HG03565 (cell line): Measurements from ENCODE around the gene CFAP54.
"Not testable (repeated sequence)": the region's sequence is repeated elsewhere in the genome, so short reads cannot be mapped to it uniquely, and the experiment has no call there.

Source experiments
- ATAC-seq: cut with Tn5 transposase; IDR thresholded peaks from one replicate; pipeline ENCODE4 v1.9.1; 2021; ENCODE audit warnings: mild to moderate bottlenecking, moderate library complexity; ENCODE audit not compliant: unreplicated experiment

CFAP54 gene

DNA sequence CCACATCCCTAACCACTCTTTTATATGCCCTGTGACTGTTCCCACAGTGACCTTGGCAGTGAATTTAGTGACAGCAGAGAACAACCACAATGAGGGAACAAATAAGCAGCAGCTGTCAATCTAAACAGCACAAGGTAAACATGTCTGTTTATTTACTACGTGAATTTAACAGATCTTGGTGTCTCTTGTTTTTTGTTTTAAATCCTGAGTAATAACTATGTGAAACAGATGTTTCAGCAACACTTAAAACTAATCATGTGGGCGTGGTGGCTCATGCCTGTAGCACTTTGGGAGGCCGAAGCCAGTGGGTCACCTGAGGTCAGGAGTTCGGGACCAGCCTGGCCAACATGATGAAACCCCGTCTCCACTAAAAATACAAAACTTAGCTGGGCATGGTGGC is 17.0 kb upstream of the CFAP54 start:
- ATAC-seq, result no peak

DNA sequence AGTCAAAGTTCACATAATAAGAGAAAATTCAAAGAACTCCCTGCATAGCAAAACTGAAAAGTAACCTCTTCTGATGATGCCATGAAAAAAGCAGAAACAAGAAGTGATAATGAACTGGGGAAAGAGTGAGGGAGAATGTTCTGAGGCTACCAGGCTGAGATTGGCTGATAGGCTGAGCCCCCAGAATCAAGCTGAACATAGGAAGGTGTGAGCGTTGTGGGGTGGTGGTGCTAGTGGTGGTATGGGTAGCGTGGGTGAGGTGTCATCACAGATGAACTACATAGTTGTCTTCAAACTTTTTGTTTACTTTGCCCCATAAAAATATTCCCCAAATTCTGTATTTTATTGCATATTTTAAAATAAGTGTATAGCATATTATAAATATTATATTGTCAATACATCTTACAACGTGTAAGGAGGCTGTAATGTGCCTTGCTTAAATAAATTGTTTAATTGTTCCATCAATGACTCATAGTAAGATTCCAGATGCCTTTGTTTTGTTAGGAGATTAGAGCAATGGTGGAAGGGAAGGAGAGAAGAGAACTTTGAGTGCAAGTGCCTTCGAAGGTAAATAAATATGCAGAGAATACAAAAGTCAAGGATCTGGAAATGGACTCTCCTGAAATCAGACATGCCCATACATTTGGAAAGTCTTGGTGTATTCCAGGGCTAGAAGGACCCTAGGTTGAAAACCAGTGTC is 15.8 kb upstream of the CFAP54 start:
- ATAC-seq, result no peak

DNA sequence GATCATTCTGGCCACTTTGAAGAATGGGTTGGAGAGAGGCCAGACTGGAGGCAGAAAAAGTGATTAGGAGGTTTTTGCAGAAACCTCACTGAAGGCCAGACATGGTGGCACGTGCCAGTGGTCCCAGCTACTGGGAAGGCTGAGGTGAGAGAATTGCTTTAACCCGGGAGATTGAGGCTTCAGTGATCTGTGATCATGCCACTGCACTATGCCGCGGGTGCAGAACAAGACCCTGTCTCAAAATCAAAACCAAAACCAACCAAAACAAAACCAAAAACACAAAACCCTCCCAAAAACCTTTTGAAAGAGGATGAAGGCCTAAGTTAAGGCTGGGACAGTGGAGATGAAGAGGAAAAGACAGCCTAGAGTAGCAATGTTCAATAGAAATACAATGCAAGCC is 15.2 kb upstream of the CFAP54 start:
- ATAC-seq, result no peak

DNA sequence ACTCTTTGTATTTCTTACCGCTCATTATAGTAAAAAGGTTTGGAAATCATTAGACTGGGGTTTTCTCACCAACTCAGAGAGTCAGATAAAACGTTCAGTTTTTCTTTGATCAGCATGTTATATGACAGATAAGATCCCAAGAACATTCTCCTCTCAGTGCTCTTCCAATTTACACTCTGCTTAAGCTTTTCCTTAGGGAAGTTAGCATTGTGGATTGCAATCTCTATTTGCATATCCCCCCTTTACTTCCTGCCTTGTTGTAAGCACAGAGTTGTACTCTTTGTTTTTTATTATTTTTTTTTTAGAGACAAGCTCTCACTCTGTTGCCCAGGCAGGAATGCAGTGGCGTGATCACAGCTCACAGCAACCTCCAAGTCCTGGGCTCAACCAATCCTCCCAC is 11.4 kb upstream of the CFAP54 start:
- ATAC-seq, result no peak

DNA sequence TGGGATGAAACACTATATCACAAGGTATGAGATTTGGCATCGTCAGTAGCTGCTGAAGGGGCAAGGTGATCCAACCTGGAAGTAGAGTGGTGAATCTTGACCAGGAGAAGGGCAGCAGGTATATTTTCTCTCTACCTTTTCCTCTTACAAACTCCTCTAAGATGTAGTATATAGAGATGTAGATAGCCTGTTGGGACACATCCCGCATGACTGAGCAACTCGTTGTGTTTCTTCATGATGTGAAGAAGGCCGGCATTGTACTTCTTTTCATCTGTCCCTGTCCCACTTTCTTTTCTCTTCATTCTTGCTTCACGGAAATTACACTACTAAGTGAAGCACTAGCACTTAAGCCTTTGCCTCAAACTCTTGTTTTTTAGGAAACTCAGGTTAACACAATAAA is 7.3 kb upstream of the CFAP54 start:
- no peak for ATAC-seq

DNA sequence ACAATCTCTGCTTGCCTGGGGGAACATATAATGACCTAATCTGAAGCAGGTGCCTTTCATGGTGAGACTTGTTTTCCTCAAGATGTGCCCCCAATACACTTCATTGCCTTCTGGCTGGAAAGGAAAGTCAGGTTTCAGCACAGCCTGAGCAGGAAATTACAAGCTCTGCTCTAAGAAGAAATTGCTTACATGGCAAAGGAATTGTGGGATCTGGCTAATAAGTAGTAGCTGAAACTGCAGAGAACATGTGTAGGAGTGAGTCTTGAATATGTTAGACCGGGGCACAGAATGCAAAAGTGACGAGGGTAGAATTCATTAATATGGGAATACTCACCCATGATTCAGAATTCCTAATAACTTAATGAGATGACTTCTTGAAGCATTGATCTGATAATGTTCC is 6.3 kb upstream of the CFAP54 start:
- no peak for ATAC-seq

DNA sequence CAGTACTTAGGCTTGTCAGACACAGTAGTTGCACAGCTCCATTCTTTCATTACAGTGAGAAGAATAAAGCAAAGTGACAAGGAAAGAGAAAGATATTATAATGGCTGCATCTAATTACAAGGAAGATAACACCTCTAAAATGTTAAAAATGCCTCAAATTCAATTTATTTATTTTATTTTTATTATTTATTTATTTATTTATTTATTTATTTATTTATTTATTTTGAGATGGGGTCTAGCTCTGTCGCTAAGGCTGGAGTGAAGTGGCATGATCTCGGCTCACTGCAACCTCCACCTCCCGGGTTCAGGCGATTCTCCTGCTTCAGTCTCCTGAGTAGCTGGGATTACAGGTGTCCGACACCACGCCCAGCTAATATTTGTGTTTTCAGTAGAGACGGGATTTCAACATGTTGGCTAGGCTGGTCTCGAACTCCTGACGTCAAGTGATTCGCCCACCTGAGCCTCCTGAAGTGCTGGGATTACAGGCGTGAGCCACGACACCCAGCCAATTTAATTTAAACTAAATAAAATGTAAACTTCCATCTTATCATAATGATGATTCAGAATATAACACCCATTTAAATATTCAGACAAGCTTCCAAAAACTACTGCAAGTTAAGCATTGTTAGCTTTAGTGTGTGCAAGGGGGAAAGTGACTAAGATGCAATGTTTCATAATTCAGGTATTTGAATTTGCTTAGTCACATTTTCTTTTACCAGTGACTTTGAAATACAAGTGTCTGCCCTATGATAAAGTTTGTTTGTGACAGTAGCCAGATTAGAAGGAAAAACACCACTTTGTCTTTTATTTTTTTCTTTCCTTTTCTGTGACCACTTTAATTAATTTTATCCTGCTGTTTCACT is 2.4 kb upstream of the CFAP54 start:
- no peak for ATAC-seq

DNA sequence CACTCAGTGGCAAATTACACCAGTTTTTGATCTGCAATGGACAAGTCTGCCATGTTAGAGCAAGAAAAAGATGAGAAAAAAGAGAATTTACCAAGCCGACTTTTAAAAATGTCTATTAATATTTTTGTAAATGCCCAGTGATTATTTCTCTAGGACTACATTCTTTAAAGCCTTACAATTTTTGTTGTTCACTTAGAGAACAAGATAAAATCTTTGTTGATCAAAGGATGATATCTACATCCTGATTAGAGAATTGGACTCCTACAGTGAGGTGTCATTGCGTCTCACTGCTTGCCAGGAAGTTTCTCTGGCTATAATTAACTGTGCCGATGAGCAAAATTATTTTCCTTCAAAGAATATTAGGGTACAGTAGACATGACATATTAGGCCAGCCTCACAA is 1.7 kb upstream of the CFAP54 start:
- ATAC-seq, result no peak

DNA sequence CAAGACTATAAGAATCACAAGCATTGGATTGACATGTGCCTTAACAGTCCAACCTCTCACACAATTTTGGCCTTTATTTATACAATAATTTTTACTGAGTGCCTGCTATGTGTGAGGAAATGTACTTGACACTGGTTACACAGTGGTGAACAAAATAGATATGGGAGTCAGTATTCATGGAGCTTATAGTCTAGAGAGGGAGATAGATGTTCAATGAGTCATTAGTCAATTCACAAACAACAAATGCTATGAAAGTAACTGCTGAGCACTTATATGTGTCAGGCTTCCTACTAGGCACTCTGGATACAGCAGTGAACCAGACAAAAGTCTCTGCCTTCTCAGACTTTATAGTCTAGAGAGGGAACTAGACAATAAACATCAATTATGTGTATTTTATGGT is 3.7 kb downstream of the CFAP54 start:
- ATAC-seq, result no peak

DNA sequence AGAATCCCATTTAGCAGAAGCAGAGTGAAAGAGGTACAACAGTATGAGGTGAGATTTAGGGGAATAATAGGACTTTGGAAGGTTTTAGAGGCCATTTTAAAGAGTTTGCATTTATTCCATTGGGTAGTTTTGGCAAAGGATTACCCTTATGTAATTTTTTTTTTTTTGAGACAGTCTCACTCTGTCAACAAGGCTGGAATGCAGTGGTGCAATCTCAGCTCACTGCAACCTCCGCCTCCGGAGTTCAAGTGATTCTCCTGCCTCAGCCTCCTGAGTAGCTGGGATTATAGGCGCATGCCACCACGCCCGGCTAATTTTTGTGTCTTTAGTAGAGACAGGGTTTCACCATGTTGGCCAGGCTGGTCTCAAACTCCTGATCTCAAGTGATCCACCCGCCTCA is 4.8 kb downstream of the CFAP54 start:
- ATAC-seq, result not testable (repeated sequence)

DNA sequence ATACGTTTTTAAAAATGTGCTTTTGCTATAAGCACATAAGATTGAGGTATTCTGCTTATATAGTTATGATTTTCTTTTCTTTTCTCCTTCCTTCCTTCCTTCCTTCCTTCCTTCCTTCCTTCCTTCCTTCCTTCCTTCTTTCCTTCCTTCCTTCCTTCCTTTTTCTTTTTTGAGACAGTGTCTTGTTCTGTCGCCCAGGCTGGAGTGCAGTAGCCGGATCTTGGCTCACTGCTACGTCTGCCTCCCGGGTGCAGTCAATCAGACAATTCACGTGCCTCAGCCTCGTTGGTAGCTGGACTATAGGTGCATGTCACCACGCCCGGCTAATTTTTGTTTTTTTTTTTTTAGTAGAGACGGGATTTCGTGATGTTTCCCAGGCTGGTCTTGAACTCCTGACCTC is 5.8 kb downstream of the CFAP54 start:
- ATAC-seq, result no peak

DNA sequence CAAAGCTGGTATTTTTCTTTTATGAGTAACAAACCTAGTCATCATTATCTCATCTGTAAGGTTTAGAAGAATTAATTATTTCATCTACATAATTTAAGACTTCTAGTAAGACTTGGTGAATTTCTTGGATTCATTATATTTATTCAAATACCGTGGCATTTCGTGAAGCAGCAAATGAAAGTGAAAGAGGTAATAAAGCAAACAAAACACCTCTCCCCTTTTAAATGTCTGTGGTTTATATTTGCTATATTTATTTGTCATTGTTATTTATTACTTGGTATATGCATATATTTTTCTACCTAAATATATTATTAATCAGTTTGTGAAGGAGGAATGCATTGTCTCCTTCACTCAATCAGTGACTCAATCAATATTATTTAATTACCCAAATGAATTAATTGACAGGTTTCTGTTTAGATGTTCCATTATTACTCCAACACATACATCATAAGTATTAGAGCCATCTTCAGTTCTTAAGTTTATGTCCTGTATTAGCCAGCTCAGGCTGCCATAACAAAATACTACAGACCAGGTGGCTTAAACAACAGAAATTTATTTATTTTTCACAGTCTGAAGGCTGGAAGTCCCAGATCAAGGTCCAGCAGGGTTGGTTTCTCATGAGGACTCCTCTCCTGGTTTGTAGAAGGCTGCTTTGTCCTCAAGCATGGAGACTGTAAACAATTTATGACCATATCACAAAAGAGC is 6.6 kb downstream of the CFAP54 start:
- peak; percentile 62 for ATAC-seq

DNA sequence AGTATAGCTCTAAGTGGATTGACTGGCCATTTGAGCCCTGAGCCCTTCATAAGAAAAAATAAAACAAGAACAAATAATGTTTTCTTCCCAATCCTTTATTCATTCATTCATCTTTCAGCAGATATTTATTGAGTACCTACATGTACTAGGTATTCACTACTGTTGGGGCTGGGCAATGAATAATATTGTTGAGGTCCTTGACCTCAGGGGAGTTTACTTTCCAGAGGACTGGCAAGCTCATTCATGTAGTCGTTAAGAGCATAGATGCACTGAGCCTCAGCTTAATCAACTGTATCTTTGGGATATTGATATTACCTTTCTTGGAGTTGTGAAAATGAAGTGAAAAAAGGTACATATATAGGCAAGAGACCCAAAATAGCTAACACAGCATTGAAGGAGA is 7.6 kb downstream of the CFAP54 start:
- ATAC-seq, result no peak

DNA sequence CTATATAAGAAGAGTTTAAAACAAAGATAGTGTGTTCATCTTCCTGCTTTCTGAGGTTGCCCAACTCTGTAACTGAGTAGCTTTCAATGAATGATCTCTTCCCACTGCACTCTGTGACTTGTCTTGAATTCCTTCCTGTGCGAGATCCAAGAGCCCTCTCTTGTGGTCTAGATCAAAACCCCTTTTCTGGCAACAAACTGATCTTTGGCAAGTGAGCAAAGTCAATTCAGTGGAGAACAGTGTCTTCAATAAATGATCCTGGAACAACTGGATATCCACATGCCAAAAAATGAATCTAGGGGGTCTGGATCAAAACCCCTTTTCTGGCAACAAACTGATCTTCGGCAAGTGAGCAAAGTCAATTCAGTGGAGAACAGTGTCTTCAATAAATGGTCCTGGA is 8.5 kb downstream of the CFAP54 start:
- no peak for ATAC-seq

DNA sequence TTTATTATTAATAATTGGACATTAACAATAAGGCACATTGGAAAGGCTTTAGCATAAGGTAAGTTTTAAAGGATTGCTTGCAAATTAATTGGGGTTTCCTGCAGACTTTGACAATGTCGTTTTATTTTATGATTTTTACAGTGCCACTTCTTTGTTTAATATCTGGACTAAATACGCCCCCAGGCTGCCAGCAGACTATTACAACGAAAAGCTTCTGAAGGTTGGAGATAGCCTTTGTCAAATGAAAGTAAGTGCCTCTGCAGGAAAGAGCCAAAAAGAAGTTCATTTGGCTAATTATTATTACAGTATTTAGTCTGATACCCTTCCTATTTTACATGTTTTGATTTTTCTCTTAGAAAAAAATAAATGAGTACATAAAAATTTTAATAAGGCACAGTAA is 11.3 kb downstream of the CFAP54 start:
- no peak for ATAC-seq

DNA sequence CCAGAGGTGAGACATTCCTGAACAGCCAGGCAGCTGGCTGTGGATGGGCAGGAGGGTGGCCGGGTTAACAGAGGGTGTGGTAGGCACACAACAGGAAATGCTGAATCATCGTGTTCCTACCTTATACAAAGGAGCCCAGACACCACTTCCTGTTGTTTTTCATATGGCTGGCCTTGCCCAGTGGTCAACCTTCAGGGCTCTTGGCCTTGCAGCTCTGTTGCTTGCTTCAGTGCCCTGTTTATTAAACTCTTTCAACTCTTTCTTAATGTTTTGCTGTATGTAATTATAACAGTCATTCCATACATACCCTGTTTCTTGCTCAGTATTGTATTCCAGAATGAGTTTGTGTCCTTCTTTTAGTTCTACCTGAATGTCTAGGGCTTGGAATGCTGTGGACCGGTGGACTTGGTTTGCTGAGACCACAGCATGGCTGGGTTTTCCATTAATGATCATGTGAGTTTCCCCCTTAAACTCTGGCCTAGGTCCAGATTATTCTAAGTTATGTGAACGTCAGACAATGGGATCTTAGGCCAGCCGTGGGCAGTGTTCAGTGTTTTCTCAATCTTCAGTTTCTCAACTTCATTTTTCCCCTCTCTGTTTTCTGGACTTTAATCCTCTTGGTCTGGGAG is 11.9 kb downstream of the CFAP54 start:
- peak; percentile 67 for ATAC-seq

DNA sequence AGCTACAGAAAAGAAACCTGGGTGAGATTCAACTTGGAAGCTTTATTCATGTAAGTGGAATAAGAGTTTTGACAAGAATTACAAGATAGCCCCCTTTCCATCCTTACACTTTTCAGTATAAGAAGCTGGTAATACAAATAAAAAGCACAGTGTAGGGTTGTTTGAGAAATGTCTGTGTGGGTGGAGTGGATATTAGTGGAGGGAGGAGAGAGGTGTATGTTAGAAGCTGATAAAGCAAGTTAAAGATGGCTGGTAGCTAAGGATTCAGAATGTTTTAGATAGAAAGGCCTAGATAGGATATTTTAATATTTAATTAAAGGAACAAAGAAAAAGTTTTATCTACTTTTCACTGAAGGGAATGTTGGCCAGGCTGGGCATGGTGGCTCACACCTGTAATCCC is 12.5 kb downstream of the CFAP54 start:
- ATAC-seq, result no peak

DNA sequence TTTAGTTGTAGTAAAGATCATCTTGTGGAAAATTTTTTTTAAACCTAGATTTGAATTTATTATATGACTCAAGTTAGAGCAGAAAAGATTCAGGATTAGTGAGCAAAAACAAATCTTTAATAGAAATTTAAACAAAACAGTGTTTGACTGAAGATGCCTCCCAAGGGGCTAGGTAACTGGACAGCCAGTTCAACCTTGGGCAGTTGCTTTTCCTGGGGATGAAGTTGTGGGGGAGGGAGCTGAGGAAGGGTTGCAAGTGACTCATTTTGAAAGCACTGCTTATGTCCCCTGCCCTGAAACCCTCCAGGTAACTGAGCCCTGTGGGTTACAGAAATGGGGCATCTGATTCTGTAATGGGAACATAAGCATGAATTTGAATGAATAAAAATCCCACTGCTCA is 13.1 kb downstream of the CFAP54 start:
- ATAC-seq, result peak; percentile 53

DNA sequence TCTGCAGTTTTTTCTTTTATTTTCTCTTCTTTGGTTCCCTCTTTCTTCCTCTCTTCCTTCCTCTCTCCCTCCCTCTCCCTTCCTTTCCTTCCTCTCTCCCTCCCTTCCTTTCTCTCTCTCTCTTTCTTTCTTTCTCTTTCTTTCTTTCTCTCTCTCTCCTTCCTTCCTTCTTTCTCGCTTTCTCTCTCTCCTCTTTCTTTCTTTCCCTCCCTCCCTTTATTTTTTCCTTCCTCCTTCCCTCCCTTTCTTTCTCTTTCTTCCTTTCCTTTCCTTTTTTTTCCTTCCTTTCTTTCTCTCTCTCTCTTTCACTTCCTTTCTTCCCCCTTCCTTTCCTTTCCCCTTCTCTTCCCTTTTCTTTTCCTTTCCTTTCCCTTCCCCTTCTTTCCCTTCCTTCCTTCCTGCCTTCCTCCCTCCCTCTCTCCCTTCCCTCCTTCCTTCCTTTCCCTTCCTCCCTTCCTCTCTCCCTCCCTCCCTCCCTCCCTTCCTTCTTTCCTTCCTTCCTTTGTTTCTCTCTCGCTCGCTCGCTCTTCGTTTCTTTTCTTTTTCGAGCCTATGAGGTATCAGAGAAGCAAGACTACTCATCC is 13.7 kb downstream of the CFAP54 start:
- ATAC-seq, result no peak

DNA sequence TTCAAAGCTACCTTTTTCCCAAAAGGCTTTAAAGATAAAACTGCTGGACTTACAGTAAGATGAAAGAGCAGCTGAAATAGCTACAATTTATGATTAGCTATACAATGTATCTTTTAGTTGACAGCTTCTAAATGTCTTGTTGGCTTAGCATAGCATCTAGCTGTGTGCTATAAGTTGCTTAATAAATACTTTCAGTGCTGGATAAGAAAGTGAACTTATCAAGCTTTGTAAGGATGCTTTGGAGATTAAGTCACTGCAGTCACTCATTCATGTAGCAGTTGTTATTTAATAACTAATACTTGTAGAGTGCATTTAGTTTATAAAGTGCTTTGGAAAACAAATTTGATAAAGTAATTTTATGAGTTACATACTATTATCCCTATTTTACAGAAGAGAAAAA is 14.6 kb downstream of the CFAP54 start:
- no peak for ATAC-seq

DNA sequence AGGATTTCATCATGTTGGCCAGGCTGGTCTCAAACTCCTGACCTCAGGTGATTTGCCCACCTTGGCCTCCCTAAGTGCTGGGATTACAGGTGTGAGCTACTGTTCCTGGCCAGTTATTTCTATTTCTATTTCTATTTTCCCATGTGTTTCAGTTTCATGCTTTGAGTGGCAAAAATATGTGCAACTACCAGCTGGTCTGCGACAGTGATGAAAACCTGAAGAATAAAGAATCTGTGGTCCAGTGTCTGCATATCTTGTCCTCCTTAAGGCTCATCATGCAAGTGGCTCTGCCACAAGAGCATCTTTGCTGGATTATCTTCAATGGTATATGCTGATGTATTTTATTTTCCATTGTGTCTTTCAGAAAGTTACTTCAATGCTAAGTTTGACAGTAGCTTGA is 17.4 kb downstream of the CFAP54 start:
- no peak for ATAC-seq
